DMS79 treated with DMSO at 0.1 percent for 48 hours (cell line): ENCODE results near the gene SPNS2.
"Not testable (repeated sequence)": the region's sequence is repeated elsewhere in the genome, so short reads cannot be mapped to it uniquely, and the experiment has no call there.

Experiments
- DNase-seq: peaks from one replicate; lab custom pipeline; 2025; lab: John Stamatoyannopoulos, UW

Gene SPNS2

DNA sequence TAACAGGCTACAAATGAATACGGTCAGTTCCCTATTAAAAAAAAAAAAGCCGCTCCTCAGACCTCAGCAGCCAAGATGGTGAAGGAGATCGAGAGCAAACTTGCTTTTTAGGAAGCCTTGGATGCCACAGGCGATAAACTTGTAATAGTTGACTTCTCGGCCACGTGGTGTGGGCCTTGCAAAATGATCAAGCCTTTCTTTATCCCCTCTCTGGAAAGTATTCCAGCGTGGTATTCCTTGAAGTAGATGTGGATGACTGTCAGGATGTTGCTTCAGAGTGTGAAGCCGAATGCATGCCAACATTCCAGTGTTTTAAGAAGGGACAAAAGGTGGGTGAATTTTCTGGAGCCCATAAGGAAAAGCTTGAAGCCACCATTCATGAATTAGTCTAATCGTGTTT is 73.5 kb downstream of the SPNS2 start:
- no peak for DNase-seq

DNA sequence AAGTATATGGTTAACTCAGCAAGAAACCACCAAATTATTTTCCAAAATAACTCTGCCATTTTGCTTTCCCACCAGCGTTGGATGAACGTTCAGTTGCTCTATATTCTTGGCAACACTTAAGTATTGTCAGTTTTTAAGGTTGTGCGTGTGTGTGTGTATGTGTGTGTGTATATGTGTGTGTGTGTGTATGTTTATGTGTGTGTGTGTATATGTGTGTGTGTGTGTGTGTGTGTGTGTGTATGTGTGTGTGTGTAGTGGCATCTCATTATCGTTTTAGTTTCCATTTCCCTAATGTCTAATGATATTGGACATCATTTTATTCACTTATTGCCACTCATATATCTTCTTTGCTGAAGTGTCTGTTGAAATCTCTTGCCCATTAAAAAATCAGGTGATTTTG is 74.4 kb downstream of the SPNS2 start:
- DNase-seq = no peak

- DNase-seq = no peak
Observed at GRCh38 chr17:4573669-4574068, 75.0 kb downstream of the SPNS2 start.

DNA sequence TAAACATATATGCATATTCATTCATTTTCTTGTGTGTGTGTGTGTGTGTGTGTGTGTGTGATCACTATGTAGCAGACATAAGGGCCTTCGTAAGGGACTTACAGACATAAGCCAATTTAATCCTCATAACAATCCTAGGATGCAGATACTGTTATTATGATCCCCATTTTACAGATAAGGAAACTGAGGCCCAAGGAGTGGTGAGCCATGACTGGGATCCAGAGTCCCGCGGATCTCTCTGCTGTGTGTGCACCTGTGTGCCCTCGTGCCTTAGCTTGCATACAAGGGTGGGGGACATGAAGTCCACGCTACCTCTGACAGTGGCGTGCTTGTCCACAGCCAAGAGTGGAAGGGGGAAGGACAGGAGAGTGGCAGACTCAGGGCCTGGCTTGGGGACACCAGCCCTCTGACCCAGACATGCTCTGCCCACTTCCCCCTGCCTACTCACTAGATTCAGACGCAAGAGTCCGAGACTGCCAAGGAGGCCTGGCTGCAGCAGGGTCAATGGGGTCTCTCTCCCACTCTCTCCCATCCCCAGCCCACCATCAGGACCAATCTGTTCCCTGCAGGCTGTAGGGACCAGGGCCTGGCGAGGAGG is 75.9 kb downstream of the SPNS2 start:
- no peak for DNase-seq

GRCh38 chr17:4576161-4576558 is 77.5 kb downstream of the SPNS2 start:
- no peak for DNase-seq

GRCh38 chr17:4576729-4577322 is 78.1 kb downstream of the SPNS2 start:
- no peak for DNase-seq

GRCh38 chr17:4577386-4577993 is 78.8 kb downstream of the SPNS2 start:
- DNase-seq = no peak

- DNase-seq = not testable (repeated sequence)
Observed at GRCh38 chr17:4578349-4578748, 79.7 kb downstream of the SPNS2 start.

- no peak for DNase-seq
Observed at GRCh38 chr17:4579678-4580077, 81.0 kb downstream of the SPNS2 start.

GRCh38 chr17:4580291-4580690 is 81.6 kb downstream of the SPNS2 start:
- no peak for DNase-seq

DNA sequence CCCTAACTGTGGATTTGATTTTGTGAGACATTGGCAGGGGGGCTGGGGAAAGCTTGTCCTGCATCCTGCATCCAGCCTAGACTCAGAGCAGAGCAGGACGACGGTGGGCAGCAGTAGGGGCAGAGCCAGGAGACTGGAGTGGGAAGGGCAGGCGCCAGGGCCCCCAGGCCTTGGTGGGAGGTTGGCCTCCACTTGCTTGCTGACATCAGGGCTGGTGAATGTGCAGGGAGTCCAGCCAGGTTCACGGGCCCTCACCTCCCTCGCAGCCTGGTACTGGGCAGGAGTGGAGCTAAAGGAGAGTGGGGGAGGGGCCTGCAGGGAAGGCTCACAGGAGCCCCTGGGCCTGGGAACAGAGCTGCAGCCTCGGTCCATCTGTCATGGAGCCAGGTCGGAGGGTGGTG is 83.4 kb downstream of the SPNS2 start:
- no peak for DNase-seq

DNA sequence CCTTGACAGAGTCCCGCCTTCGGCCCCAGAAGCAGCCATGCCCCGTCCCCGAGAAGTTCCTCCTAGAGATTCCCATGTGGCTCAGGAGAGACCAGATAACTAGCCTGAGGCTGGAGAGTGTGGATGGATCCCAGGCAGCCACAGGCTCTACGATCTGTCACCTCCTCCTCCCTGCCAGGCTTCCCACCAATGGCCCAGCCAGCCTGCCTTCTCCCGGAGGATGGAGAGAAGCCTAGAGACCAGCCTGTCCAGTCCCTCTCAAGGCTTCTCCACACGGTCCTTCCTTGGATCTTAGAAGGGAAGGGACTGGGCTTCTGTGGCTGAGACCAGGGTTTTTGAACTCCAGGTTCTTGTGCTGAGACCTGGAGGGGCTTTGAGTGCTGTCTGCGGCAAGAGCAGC is 84.0 kb downstream of the SPNS2 start:
- DNase-seq = no peak

DNA sequence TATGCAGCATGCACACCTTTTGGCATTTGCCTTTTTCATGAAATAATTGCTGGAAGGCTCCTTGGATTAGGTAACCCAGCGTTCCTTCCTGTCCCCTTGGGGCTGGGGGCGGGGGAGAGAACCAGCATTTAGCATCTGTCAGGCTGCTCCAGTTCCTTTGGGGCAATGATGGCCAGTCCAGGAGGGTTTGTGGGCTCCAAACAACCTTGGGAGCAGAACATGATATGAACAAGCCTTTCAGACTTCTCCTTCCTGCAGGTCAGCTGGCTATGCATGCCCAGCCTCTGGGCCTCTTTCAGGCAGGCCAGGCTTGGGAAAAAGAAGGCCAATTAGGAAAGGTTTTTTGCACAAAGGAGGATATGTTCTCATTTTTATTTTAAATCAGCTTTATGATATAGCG is 84.5 kb downstream of the SPNS2 start:
- no peak for DNase-seq

DNA sequence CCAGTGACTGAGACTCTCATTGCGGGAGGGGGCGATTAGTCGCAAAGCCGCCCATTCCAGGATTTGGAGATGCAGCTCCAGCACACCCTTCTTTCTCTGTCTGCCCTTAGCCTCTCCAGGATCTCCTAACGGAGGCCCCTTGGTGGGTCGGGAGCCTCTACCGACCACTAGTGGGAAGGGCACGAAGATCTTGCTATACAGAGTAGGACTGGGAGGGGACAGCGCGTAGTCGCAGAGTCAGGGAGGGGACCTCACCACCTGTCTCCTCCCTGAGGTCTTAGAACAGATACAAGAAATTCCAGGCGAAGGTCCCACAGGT is 85.1 kb downstream of the SPNS2 start:
- DNase-seq = no peak

GRCh38 chr17:4584101-4584916 is 85.6 kb downstream of the SPNS2 start, which contains the start of gene SMTNL2:
SMTNL2 (plus strand) TSS chr17:4584529; CDS start chr17:4584606, 77 bp downstream.
- DNase-seq = no peak

- no peak for DNase-seq
Observed at GRCh38 chr17:4584917-4585637, 86.4 kb downstream of the SPNS2 start.

GRCh38 chr17:4585638-4585994 is 86.9 kb downstream of the SPNS2 start:
- DNase-seq = no peak

DNA sequence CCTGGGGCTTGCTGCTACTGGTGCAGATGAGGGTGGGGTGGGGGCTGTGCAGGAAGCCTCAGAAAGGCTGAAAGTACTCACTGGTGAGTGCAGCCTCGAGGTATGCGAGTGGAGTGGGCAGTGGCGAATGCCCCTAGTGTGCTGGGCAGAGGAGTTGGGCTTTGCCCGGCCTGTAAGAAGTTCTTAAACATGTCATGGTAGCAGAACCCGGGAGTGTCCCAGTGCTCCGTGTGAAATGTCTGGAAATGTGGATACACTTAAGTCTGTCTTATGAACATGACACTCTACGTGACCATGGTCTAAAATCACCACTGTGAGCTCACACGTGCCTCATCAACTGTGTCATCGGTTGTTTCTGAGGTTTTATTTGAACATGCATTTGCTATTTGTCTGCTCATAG is 87.4 kb downstream of the SPNS2 start:
- DNase-seq = no peak

DNA sequence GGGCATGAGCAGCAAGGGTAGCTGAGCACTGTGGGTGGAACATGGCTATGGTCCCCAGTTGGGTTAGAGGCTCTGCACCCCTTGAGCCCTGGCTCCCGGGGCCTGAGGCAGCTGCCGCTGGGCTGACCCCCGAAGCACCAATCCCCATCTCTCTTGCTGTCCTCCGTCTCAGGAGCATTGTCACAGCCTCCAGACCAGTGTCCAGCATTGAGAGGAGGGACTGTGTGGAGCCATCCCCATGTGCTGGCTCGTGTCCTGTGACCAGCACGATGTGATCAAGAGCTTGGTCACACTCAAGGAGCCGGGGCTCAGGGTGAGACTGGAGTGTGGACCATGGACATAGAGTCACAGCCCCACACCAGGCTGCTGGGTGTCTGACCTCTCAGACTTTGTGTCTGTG is 88.5 kb downstream of the SPNS2 start:
- no peak for DNase-seq

DNA sequence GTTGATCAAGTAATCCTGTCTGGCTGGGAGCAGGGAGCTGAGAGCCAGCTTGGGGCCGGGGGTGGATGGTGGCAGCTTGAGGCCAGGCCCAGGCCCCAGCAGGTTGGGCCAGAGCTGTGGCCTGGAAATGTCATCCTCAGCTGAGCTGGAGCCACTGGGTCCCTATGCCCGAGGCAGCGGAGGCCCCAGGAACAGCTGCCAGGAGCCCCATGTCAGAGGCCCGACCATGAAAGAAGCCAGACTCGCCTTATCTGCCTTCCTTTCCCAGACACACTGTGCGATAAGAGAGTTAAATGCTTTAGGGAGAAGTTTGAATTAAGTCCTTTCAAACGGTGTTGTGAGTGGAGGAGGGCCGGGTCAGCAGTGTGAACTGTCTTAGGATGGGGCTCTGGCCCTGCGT is 89.1 kb downstream of the SPNS2 start:
- no peak for DNase-seq

DNA sequence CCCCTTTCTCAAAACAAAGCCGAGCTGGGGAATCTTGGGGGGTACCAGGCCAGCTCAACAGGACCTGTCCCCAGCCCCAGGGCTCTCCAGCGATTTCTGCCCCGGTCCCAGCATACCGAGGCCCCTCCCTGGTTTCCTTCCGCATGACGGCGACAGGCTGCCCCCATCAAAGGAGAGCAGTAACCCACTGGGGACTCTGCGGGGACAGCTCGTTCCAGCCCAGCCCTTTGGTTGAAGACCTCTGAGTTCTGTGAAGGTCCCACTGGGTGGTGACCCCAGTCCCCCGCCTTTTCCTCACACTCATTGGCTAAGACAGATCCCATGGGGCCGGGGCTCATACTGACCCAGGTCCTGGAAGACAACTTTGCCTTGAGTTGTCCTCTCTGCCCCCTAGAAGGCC is 89.7 kb downstream of the SPNS2 start:
- no peak for DNase-seq
